HepG2 (cell line): ENCODE data around the gene DNMT3L. TPM values are rescaled to one million over a fixed set of nuclear protein-coding genes. Genes with fewer than 3 reads are reported as not detected.

Experiments used
- ATAD3A ChIP-seq: sonication (generic); formaldehyde crosslinking; IDR thresholded peaks from 2 replicates; pipeline ENCODE4 v1.4.0; 2020; ENCODE audit warnings: missing genetic modification reagents
- CERS6 ChIP-seq: sonication (generic); formaldehyde crosslinking; IDR thresholded peaks from 2 replicates; pipeline ENCODE4 v1.5.0; 2020; ENCODE audit warnings: missing genetic modification reagents
- ELF4 ChIP-seq: sonication (generic); formaldehyde crosslinking; IDR thresholded peaks from 2 replicates; pipeline ENCODE4 v1.5.0; 2020; ENCODE audit warnings: missing genetic modification reagents, mild to moderate bottlenecking, moderate library complexity, borderline replicate concordance
- ELK4 ChIP-seq: sonication (generic); formaldehyde crosslinking; IDR thresholded peaks from 2 replicates; pipeline ENCODE4 v1.9.0; 2021; ENCODE audit warnings: missing genetic modification reagents, borderline replicate concordance
- GPBP1L1 ChIP-seq: sonication (generic); formaldehyde crosslinking; IDR thresholded peaks from 2 replicates; pipeline ENCODE4 v1.5.0; 2020; ENCODE audit warnings: mild to moderate bottlenecking, missing genetic modification reagents
- HNRNPL ChIP-seq: fragments of 200-400 bp; formaldehyde crosslinking; IDR thresholded peaks from 2 replicates; pipeline ENCODE4 v1.6.1; 2017; ENCODE audit warnings: mild to moderate bottlenecking, low read depth, low read length
- NFIB ChIP-seq: sonication (generic); formaldehyde crosslinking; IDR thresholded peaks from 2 replicates; pipeline ENCODE4 v1.9.0; 2021; ENCODE audit warnings: missing genetic modification reagents, mild to moderate bottlenecking, borderline replicate concordance
- NR2F1 ChIP-seq, 2 experiments: fragments of 450-650 bp in 1 of 2; formaldehyde crosslinking in 1 of 2; IDR thresholded peaks; 2 replicates each; pipeline versions ENCODE4 v1.5.0 to v1.6.1; 2016 to 2020; ENCODE audit warnings: mild to moderate bottlenecking in 1 of 2, missing compliant biosample characterization in 1 of 2, missing genetic modification reagents in 1 of 2, moderate library complexity in 1 of 2
- PHF8 ChIP-seq: sonication (generic); formaldehyde crosslinking; IDR thresholded peaks from 2 replicates; pipeline ENCODE4 v1.5.0; 2020; ENCODE audit warnings: missing genetic modification reagents
- RFXANK ChIP-seq: IDR thresholded peaks from 2 replicates; pipeline ENCODE4 v1.6.1; 2016
- SALL1 ChIP-seq: sonication (generic); formaldehyde crosslinking; IDR thresholded peaks from 2 replicates; pipeline ENCODE4 v1.8.0; 2022; ENCODE audit warnings: mild to moderate bottlenecking, missing genetic modification reagents
- THAP9 ChIP-seq: sonication (generic); formaldehyde crosslinking; IDR thresholded peaks from 2 replicates; pipeline ENCODE4; 2020; ENCODE audit warnings: missing genetic modification reagents, mild to moderate bottlenecking, borderline replicate concordance
- TRIM24 ChIP-seq: sonication (generic); formaldehyde crosslinking; IDR thresholded peaks from 2 replicates; pipeline ENCODE4 v1.8.0; 2022; ENCODE audit warnings: mild to moderate bottlenecking, missing genetic modification reagents
- ZBTB4 ChIP-seq: sonication (generic); formaldehyde crosslinking; IDR thresholded peaks from 2 replicates; pipeline ENCODE4 v1.4.0; 2020; ENCODE audit warnings: missing genetic modification reagents, mild to moderate bottlenecking, borderline replicate concordance
- ZNF136 ChIP-seq: sonication (generic); formaldehyde crosslinking; IDR thresholded peaks from 2 replicates; pipeline ENCODE4 v1.8.1; 2022; ENCODE audit warnings: low read depth, mild to moderate bottlenecking, moderate library complexity, missing genetic modification reagents
- ZNF761 ChIP-seq: sonication (generic); formaldehyde crosslinking; conservative IDR thresholded peaks from 2 replicates; pipeline ENCODE4 v1.4.0; 2020; ENCODE audit warnings: mild to moderate bottlenecking, missing genetic modification reagents
- ZNF776 ChIP-seq: sonication (generic); formaldehyde crosslinking; IDR thresholded peaks from 2 replicates; pipeline ENCODE4 v1.4.0; 2020; ENCODE audit warnings: mild to moderate bottlenecking, missing genetic modification reagents
- ZNF83 ChIP-seq: sonication (generic); formaldehyde crosslinking; IDR thresholded peaks from 2 replicates; pipeline ENCODE4 v1.4.0; 2020; ENCODE audit warnings: missing genetic modification reagents, mild to moderate bottlenecking, borderline replicate concordance
- polyA plus RNA-seq, 8 experiments: library from polyadenylated mRNA; depleted of rRNA in 3 of 8; stranded (reverse) in 7 of 8; unstranded in 1 of 8; fragments of >200 nt; fragmentation: Illumina TruSeq in 4 of 8; extraction: Trizol in 4 of 8; gene quantifications; 2 replicates each; pipeline versions ENCODE4 v1.2.1 to v1.2.3, GENCODE V29; 2011 to 2016; ENCODE audit warnings: low read depth in 4 of 8, missing spikeins in 1 of 8, mixed read lengths in 1 of 8; ENCODE audit not compliant: insufficient read depth in 1 of 8
- total RNA-seq, 5 experiments: library from RNA; depleted of rRNA; stranded (reverse); fragments of >200 nt; fragmentation: Illumina TruSeq; extraction: Trizol; gene quantifications; 2 replicates each; pipeline ENCODE4 v1.2.3, GENCODE V29; 2016; ENCODE audit warnings: low read depth in 1 of 5
- TF ChIP-seq, protein P1 (sequence below): sonication (generic); formaldehyde crosslinking; IDR thresholded peaks from 2 replicates; pipeline ENCODE4 v1.8.1; 2023; ENCODE audit warnings: missing genetic modification reagents, inconsistent platforms, borderline replicate concordance

Gene DNMT3L
- total and polyA plus RNA-seq, 2 of the 13 experiments (the other 11 are each of a cell fraction or from before 2014, with no cell fraction given): 0.75 to 1.7 TPM

DNA sequence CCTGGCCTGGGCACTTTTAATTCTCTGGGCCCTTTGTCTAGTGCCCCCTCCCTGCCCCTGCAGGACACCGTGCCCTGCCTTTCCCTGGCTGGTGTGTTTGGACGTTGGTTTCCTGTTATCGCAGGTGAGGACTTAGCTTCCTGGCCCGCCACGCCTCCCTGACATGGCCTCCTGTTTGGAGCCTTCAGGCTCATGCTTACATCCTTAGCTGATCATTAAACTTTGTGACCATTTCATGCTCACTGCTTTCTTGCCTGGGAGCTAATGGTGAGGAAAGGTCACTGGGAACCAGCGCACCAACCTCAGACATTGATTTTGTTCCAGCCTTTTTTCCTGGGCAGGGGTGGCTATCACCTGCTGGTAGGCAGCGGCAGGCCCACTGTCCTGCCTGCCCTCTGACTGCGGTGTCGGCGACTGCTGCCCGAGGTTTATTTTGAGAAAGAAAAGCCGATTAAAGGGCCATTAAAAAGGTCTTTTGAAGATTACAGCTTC, 41.8 kb upstream of the DNMT3L start (continued):
- TF ChIP-seq ELK4 (CRISPR knock-in tag) (no peak), ATAD3A (CRISPR knock-in tag) (no peak), SALL1 (CRISPR knock-in tag) (peak; percentile 80), NR2F1 (CRISPR knock-in tag; IDR thresholded peaks at IDR 0.05) (no peak), ZNF83 (CRISPR knock-in tag) (no peak), HNRNPL (peak; percentile 81), RFXANK (CRISPR knock-in tag) (no peak), ELF4 (CRISPR knock-in tag) (no peak), TRIM24 (CRISPR knock-in tag) (no peak), ZNF761 (CRISPR knock-in tag) (no peak), NFIB (CRISPR knock-in tag) (no peak), ZNF136 (CRISPR knock-in tag) (no peak), GPBP1L1 (CRISPR knock-in tag) (no peak), PHF8 (peak; percentile 44; the same call in 1 of the 2 replicates), CERS6 (CRISPR knock-in tag) (no peak), ZBTB4 (no peak), THAP9 (CRISPR knock-in tag) (no peak), ZNF776 (no peak)
- TF ChIP-seq, protein P1, sequence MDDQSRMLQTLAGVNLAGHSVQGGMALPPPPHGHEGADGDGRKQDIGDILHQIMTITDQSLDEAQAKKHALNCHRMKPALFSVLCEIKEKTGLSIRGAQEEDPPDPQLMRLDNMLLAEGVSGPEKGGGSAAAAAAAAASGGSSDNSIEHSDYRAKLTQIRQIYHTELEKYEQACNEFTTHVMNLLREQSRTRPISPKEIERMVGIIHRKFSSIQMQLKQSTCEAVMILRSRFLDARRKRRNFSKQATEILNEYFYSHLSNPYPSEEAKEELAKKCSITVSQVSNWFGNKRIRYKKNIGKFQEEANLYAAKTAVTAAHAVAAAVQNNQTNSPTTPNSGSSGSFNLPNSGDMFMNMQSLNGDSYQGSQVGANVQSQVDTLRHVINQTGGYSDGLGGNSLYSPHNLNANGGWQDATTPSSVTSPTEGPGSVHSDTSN (CRISPR knock-in tag): no peak
